GM19463 (cell line): ENCODE measurements around the gene PRKAR2B.

Experiments used
- ATAC-seq: cut with Tn5 transposase; IDR thresholded peaks from one replicate; pipeline ENCODE4 v1.9.1; 2021; ENCODE audit warnings: mild to moderate bottlenecking, moderate library complexity; ENCODE audit not compliant: unreplicated experiment

The PRKAR2B gene

GRCh38 chr7:107044347-107045194 is at the start of gene PRKAR2B:
PRKAR2B (plus strand) TSS chr7:107044705; CDS start chr7:107044908, 203 bp downstream.
- ATAC-seq: peak; percentile 89

- ATAC-seq: no peak
Observed at GRCh38 chr7:106994833-106995232, 49.7 kb upstream of the PRKAR2B start.

- no peak for ATAC-seq
Observed at GRCh38 chr7:106997487-106998271, 46.8 kb upstream of the PRKAR2B start.

DNA sequence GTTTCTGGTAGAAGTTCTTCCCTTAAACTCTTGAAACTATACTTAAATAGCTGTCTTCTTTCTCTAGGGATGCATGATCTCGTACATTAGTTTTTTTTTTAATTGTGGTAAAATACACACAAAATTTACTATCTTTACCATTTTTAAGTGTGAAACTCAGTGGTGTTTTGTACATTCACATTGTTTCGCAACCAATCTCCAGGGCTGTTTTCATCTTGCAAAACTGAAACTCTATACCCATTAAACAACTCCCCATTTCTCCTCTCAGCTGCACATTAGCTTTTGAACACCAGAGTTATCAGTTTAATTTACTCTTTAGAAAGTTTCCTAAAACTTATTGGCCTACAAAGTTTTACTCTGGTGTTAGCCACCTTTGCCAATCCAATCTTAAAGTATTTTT is 45.5 kb upstream of the PRKAR2B start:
- no peak for ATAC-seq

DNA sequence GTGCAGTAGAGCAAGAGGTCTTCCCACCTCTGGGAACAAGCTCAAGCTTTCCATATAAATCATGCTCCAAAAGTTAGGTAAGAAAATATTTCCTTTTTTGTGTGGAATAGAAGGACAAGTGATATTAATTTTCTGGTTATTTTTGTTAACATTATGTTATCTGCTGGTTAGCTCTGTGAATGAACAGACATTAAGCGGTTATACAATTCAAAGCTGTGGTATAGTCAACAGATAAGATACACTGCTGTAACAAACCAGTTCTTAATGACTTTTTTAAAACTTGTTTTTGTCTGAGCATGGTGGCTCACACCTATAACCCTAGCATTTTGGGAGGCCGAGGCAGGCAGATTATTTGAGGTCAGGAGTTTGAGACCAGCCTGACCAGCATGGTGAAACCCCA is 43.0 kb upstream of the PRKAR2B start:
- ATAC-seq: no peak

- ATAC-seq: no peak
Observed at GRCh38 chr7:107002126-107002525, 42.4 kb upstream of the PRKAR2B start.

DNA sequence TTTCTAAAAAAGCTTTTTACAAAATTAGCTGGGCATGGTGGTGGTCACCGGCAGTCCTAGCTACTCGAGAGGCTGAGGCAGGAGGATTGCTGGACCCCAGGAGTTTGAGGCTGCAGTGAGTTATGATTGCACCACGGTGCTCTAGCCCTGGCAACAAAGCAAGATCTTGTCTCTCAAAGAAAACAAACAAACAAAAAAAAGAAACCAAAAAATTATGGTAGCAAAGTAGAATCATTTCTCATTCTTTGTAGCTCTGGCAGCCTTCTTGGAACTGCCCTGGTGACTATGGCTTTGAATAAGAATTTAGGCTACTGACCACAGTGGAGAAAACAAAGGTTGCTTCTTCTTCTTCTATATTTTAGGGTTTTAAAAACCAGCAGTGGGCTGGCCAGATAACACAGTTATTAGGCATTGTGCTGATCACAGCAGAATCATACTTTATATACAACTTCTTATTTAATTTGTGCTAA is 41.9 kb upstream of the PRKAR2B start:
- no peak for ATAC-seq

DNA sequence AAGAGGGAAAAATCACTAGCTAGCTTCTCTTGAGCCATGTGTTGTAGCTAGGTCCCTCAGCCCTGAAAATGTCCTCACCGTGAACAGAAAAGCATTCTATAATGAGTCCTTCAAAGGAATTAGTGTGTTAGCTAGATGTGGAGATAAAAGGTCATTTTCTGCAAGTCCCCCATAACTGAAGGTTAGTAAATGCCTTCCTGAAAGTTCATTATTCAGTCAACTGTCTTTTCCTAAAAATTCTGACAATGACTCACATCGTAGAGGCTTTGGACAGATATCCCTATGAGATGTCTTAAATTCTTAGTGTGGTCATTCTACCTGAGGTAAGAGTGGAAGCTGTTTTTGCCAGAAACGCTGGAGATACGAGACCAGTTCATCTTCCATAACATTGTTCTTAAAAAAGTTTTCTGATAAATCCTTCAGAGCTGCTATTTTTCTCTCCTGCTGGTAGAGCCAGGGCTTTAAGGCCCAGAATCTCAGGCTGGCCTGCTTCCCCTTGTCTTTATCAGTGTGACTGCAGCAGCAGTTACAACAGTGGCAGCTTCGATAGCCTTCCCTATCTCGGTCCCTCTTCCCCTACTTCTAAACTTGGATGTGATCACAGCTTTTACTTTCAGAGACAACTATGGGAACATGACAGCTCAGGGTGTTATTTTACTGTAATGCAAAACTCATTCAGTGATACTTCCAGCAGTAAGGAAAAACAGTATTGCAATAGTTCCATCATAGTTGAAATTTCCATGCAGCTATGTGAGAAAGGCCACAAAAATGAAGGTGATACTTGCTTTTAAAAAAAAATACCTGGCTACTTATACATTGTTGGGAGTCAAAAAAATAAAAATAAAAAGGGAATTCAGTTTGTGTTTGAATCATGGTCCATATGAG is 37.3 kb upstream of the PRKAR2B start:
- ATAC-seq: no peak

DNA sequence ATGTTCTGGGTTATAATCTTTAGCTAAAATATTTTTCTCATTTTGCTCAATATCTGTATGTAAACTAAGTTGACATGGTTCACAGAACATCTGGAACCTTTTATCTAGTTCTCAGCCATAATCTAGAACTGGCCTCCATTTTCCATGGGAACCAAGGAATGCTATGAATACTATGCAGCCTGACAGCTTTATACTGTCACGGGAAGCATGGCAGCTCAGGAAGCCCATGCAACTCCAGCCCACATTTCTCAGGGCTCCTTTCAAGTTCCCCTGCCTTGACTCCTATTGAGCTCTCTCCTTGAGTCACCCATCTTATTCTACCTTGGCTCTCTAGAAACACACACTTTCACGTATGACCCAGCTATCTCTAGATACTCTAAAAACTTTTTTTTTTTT is 36.6 kb upstream of the PRKAR2B start:
- no peak for ATAC-seq

DNA sequence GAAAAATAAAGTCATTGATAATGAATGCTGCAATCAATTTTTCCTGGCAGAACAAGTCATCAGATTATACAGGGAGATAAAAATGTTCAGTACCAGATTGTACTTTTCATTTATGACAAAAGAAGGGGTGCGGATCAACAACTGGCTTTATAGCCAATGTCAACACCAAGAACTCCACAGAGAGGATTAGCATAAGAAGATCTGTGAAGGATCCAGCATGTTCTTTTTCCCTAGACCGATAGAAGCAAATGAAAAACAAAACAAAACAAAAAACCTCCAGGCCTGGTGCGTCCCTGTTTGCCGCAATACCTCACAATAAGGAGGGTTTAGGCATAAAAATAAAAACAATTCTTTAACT is 34.7 kb upstream of the PRKAR2B start:
- no peak for ATAC-seq

DNA sequence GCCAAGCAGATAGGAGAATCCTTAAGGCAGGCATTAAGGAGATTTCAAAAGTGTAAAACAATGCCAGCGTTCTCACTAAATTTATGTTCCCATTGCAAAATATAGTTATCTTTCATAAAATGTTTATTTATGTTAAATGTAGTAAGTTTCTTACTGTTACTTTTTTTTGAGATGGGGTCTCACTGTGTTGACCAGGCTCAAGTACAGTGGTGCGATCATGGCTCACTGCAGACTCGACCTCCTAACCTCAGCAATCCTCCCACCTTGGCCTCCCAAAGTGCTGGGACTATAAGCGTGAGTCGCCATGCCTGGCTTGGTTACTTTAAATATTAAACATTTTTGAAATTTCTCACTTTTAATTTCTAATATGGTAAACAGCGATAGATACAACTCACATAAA is 31.8 kb upstream of the PRKAR2B start:
- no peak for ATAC-seq

GRCh38 chr7:107014387-107015023 is 30.0 kb upstream of the PRKAR2B start:
- no peak for ATAC-seq

- no peak for ATAC-seq
Observed at GRCh38 chr7:107016312-107016711, 28.2 kb upstream of the PRKAR2B start.

- ATAC-seq: no peak
Observed at GRCh38 chr7:107017965-107018719, 26.4 kb upstream of the PRKAR2B start.

DNA sequence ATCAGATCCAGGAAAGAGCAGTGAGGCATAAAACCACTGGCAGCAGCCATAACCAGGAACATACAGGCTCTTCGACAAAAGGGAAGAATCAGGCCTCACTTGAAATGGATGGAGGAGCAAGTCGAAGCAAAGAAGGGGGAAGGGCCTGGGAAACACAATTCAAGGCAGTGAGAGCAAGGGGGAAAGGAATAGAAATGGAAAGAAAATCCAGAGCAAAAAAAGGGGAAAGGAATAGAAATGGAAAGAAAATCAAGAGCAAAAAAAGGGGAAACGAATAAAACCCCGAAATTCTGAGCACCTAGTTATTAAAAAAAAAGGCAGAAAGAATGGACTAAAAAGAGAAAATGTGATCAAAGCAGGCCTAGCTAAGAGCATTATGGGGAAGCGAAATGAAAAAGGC is 24.1 kb upstream of the PRKAR2B start:
- ATAC-seq: no peak

- no peak for ATAC-seq
Observed at GRCh38 chr7:107021600-107021999, 22.9 kb upstream of the PRKAR2B start.

- no peak for ATAC-seq
Observed at GRCh38 chr7:107023522-107024151, 20.9 kb upstream of the PRKAR2B start.

DNA sequence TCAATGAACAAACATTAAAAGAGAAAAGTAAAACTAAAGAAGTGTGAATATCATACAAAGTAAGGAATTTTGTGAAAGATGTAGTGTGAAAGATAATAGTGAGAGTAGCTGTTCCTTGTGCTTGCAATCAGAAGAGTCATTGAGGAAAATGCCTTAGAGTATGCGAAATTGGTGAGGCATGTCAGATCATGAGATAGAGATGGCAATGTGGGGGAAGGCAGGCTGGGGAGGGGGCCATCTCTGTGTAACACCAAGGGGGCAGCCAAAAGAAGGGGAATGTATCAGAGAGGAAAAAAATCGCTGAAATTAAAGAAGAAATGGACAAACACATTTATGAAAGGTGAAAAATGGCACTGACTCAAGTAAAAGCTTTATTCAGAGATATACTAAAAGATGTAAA is 19.6 kb upstream of the PRKAR2B start:
- no peak for ATAC-seq

DNA sequence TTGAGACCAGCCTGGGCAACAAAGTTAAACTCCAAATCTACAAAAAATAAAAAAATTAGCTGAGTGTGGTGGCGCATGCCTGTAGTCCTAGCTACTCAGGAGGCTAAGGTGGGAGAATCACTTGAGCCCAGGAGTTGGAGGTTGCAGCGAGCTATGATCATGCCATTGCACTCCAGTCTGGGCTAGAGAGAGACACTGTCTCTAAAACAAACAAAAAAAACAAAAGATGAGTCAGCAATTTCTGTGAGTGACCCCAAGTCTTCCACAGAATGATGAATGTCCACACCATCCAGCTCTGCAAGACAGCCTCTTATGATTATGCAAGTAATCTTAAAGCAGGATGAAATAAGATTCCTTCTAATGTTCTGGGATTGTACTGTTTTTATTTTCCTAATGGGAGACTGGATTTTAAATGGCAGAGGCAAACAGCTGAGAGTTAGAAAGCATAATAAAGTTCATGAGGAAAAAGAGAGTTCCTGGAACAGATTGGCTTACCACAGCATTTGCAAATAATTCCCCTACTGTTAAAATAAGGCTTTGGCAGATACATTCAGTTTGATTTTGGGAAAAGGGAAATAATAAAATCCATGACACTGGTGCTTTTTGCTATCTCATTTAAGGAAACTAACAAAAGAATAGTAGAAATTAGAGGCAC is 18.9 kb upstream of the PRKAR2B start:
- no peak for ATAC-seq
